CD14-positive monocyte (primary cell): ENCODE results near the gene KIRREL1. TPM values are rescaled to one million over a fixed set of nuclear protein-coding genes. Genes with fewer than 3 reads are reported as not detected.

Experiments used
- DNase-seq, 3 donors: peaks; one replicate each; pipeline ENCODE4 v3.0.0-alpha.2; 2011 to 2022
- H2AFZ ChIP-seq: 2 replicates; pipeline ENCODE4 v1.6.0; 2012; ENCODE audit warnings: mild to moderate bottlenecking, low read depth, low read length, inconsistent platforms; ENCODE audit not compliant: insufficient read depth, poor library complexity, severe bottlenecking
- H3K27ac ChIP-seq, 2 donors: 1 replicate in 1 of 2; 2 replicates in 1 of 2; pipeline ENCODE4 v1.5.1; 2012 to 2013; ENCODE audit warnings: low read length in 2 of 2, control low read depth in 1 of 2, inconsistent platforms in 1 of 2, low read depth in 1 of 2, mild to moderate bottlenecking in 1 of 2
- H3K27me3 ChIP-seq, 2 donors: one replicate each; pipeline versions ENCODE4 v1.6.0 to v1.6.1; 2011 to 2013; ENCODE audit warnings: low read length in 2 of 2; ENCODE audit not compliant: control insufficient read depth in 2 of 2, insufficient read depth in 2 of 2
- H3K36me3 ChIP-seq, 2 donors: replicated peaks in 1 of 2; 1 replicate in 1 of 2; 2 replicates in 1 of 2; pipeline versions ENCODE4 v1.5.1 to v1.6.1; 2012 to 2013; ENCODE audit warnings: low read length in 2 of 2, control low read depth in 1 of 2, inconsistent platforms in 1 of 2, mild to moderate bottlenecking in 1 of 2; ENCODE audit not compliant: insufficient read depth in 2 of 2, control insufficient read depth in 1 of 2
- H3K4me1 ChIP-seq, 2 donors: 1 replicate in 1 of 2; 2 replicates in 1 of 2; pipeline versions ENCODE4 v1.5.1 to v1.6.1; 2012 to 2013; ENCODE audit warnings: low read length in 2 of 2, control low read depth in 1 of 2, inconsistent platforms in 1 of 2, mild to moderate bottlenecking in 1 of 2, moderate library complexity in 1 of 2; ENCODE audit not compliant: insufficient read depth in 2 of 2, control insufficient read depth in 1 of 2
- H3K4me2 ChIP-seq: replicated peaks from 2 replicates; pipeline ENCODE3; 2012; ENCODE audit warnings: low read length, moderate library complexity, mild to moderate bottlenecking; ENCODE audit not compliant: poor library complexity, severe bottlenecking; ENCODE audit errors: extremely low read depth
- H3K4me3 ChIP-seq, 3 experiments: fragments of 200-600 bp in 1 of 3; sonication (generic) in 1 of 3; replicated peaks in 1 of 3; 1 replicate in 2 of 3; 2 replicates in 1 of 3; pipeline ENCODE4 v1.5.1; 2011 to 2013; ENCODE audit warnings: low read length in 3 of 3, mild to moderate bottlenecking in 3 of 3, control low read depth in 2 of 3, low read depth in 2 of 3, inconsistent platforms in 1 of 3, moderate library complexity in 1 of 3
- H3K79me2 ChIP-seq: 2 replicates; pipeline ENCODE4 v1.6.0; 2012; ENCODE audit warnings: mild to moderate bottlenecking, control low read depth, inconsistent platforms, low read length, moderate library complexity; ENCODE audit not compliant: insufficient read depth
- H3K9ac ChIP-seq: 2 replicates; pipeline ENCODE4 v1.6.0; 2017; ENCODE audit warnings: low read length, mild to moderate bottlenecking; ENCODE audit not compliant: insufficient read depth, poor library complexity, severe bottlenecking
- H3K9me3 ChIP-seq, 2 donors: replicated peaks in 1 of 2; 1 replicate in 1 of 2; 2 replicates in 1 of 2; pipeline versions ENCODE4 v1.5.1 to v1.6.1; 2012 to 2013; ENCODE audit warnings: low read length in 2 of 2, control low read depth in 1 of 2; ENCODE audit not compliant: control insufficient read depth in 1 of 2, insufficient read depth in 1 of 2
- H4K20me1 ChIP-seq: 2 replicates; pipeline ENCODE4 v1.6.0; 2012; ENCODE audit warnings: mild to moderate bottlenecking, low read length, control low read depth, moderate library complexity; ENCODE audit not compliant: insufficient read depth
- H3K27ac Mint-ChIP-seq, 7 donors: one replicate each; pipeline ENCODE4 v1.8.0; 2020; ENCODE audit warnings: mild to moderate bottlenecking in 7 of 7, mixed read lengths in 7 of 7, moderate library complexity in 6 of 7, inconsistent platforms in 2 of 7
- H3K27me3 Mint-ChIP-seq, 3 donors: one replicate each; pipeline ENCODE4 v1.8.0; 2021 to 2022; ENCODE audit warnings: low read depth in 3 of 3, mild to moderate bottlenecking in 3 of 3, mixed read lengths in 3 of 3, moderate library complexity in 3 of 3, inconsistent platforms in 1 of 3
- H3K36me3 Mint-ChIP-seq, 2 donors: one replicate each; pipeline ENCODE4 v1.8.0; 2020; ENCODE audit warnings: mixed read lengths in 2 of 2, inconsistent platforms in 1 of 2, mild to moderate bottlenecking in 1 of 2
- H3K4me1 Mint-ChIP-seq: one replicate; pipeline ENCODE4 v1.8.0; 2020; ENCODE audit warnings: mild to moderate bottlenecking, mixed read lengths
- H3K4me3 Mint-ChIP-seq, 2 donors: one replicate each; pipeline ENCODE4 v1.8.0; 2020; ENCODE audit warnings: mild to moderate bottlenecking in 2 of 2, mixed read lengths in 2 of 2, moderate library complexity in 1 of 2
- H3K9me3 Mint-ChIP-seq, 7 donors: one replicate each; pipeline ENCODE4 v1.8.0; 2020 to 2022; ENCODE audit warnings: mixed read lengths in 7 of 7, mild to moderate bottlenecking in 6 of 7, moderate library complexity in 6 of 7, inconsistent platforms in 2 of 7
- CTCF ChIP-seq: fragments of 200-600 bp; IDR thresholded peaks from one replicate; pipeline ENCODE4 v1.8.0; 2022; ENCODE audit warnings: antibody characterized with exemption, mild to moderate bottlenecking
- WGBS: methylation state at CpG from one replicate; pipeline ENCODE4 v1.1.5; 2013; ENCODE audit warnings: missing lambda C conversion rate; ENCODE audit not compliant: insufficient coverage; 5-methylcytosine and 5-hydroxymethylcytosine counted together
- intact Hi-C, 2 donors: fragments of 100-400 bp; cut with micrococcal nuclease; formaldehyde crosslinking; loops; one replicate each; pipeline versions ENCODE4 v1.15.0 to v1.15.1; 2023
- polyA plus RNA-seq, 3 donors: library from polyadenylated mRNA; depleted of rRNA in 1 of 3; unstranded in 2 of 3; stranded (reverse) in 1 of 3; fragments of 300-500 nt in 2 of 3; fragments of >200 nt in 1 of 3; fragmentation: Illumina TruSeq in 2 of 3; gene quantifications; 1 replicate in 2 of 3; 2 replicates in 1 of 3; pipeline ENCODE4 v1.2.3, GENCODE V29; 2012 to 2021

KIRREL1 gene
- polyA plus RNA-seq, 3 donors: not detected

- H3K9ac ChIP-seq: no peak overlapping the region
- H3K36me3 ChIP-seq: no peaks in the 10 kb centered on the region
- no peak for DNase-seq
- H3K4me3 Mint-ChIP-seq: no peak overlapping the region
- no peaks in the 10 kb centered on the region for H3K9me3 ChIP-seq
- peaks cover 3 to 14% (median 8%) of the 10 kb centered on the region in 3 donors for H3K27me3 Mint-ChIP-seq
- intact Hi-C loops: loop anchor here in 1 of 2 donors (5.0 kb wide), 1 partner anchor 71 kb away; no protein-coding TSS in a partner anchor
- no peak overlapping the region for H3K27ac Mint-ChIP-seq
- no peak overlapping the region for H3K4me3 ChIP-seq
- 95% methylated on average over 5 of the region's 8 CpGs for WGBS
- no peak for TF ChIP-seq CTCF
- H3K79me2 ChIP-seq: no peaks in the 10 kb centered on the region
- H3K4me2 ChIP-seq: no peak overlapping the region
- peaks cover 4 to 7% of the 10 kb centered on the region in 2 donors for H3K4me1 ChIP-seq
- H3K27me3 ChIP-seq: no peaks in the 10 kb centered on the region
- H3K9me3 Mint-ChIP-seq: no peaks in the 10 kb centered on the region
- no peaks in the 10 kb centered on the region for H4K20me1 ChIP-seq
- H2AFZ ChIP-seq: no peak overlapping the region
- no peaks in the 10 kb centered on the region for H3K36me3 Mint-ChIP-seq
- no peak overlapping the region for H3K27ac ChIP-seq
- H3K4me1 Mint-ChIP-seq: peaks cover 11% of the 10 kb centered on the region
Measured at GRCh38 chr1:158038793-158039192, 45.3 kb downstream of the KIRREL1 start.

GRCh38 chr1:158039380-158039779 lies 45.9 kb downstream of the KIRREL1 start:
- Mint-ChIP-seq H3K4me1 (peaks cover 11% of the 10 kb centered on the region), H3K27me3 (peaks cover 3 to 13% (median 8%) of the 10 kb centered on the region in 3 donors), H3K4me3 (no peak overlapping the region), H3K36me3 (no peaks in the 10 kb centered on the region), H3K27ac (no peak overlapping the region), H3K9me3 (no peaks in the 10 kb centered on the region)
- no peak overlapping the region for H3K4me3 ChIP-seq
- intact Hi-C loops: loop anchor here in 1 of 2 donors (5.0 kb wide), 1 partner anchor 72 kb away; no protein-coding TSS in a partner anchor
- H2AFZ ChIP-seq: no peak overlapping the region
- no peak overlapping the region for H3K4me2 ChIP-seq
- no peaks in the 10 kb centered on the region for H3K79me2 ChIP-seq
- TF ChIP-seq CTCF: no peak
- no peak for DNase-seq
- no peak overlapping the region for H3K9ac ChIP-seq
- no peaks in the 10 kb centered on the region for H3K27me3 ChIP-seq
- H3K36me3 ChIP-seq: no peaks in the 10 kb centered on the region
- no peaks in the 10 kb centered on the region for H3K9me3 ChIP-seq
- no peaks in the 10 kb centered on the region for H4K20me1 ChIP-seq
- H3K4me1 ChIP-seq: peaks cover 4 to 7% of the 10 kb centered on the region in 2 donors
- H3K27ac ChIP-seq: no peak overlapping the region
- no CpG with 5 or more reads among the region's 5 CpGs for WGBS
